H1 (cell line): Measurements from ENCODE around the gene SLC17A5. TPM values are rescaled to one million over a fixed set of nuclear protein-coding genes. Genes with fewer than 3 reads are reported as not detected.

Source experiments
- CTCF ChIA-PET: fragments of 300-600 bp; sonication (Branson Sonifier 250); formaldehyde crosslinking; loops from one replicate; lab custom pipeline; 2021; ENCODE audit not compliant: partially characterized antibody; lab: Charles Lee
- POLR2A ChIA-PET: fragments of 300-600 bp; sonication (Branson Sonifier 250); formaldehyde crosslinking; loops from one replicate; lab custom pipeline; 2021; ENCODE audit warnings: inconsistent platforms; ENCODE audit not compliant: partially characterized antibody; lab: Charles Lee
- DNase-seq, 2 experiments: peaks; one replicate each; pipeline versions ENCODE4 v3.0.0 to v3.0.0-alpha.2; 2010 to 2022; ENCODE audit warnings: low spot score in 2 of 2, low read depth in 1 of 2, mixed read lengths in 1 of 2
- FAIRE-seq: peaks from 2 replicates; lab custom pipeline; 2011; peaks lifted over from hg19 to GRCh38; lab: Jason Lieb, UNC
- H2AFZ ChIP-seq: 2 replicates; pipeline ENCODE4 v1.8.1; 2012; ENCODE audit warnings: low read length, inconsistent platforms
- H2AK5ac ChIP-seq: 2 replicates; pipeline ENCODE4 v1.6.1; 2013; ENCODE audit warnings: low read depth, low read length
- H2BK120ac ChIP-seq: replicated peaks from 2 replicates; pipeline ENCODE3; 2013; ENCODE audit warnings: low read depth, low read length, inconsistent platforms
- H2BK12ac ChIP-seq: 2 replicates; pipeline ENCODE4 v1.6.1; 2013; ENCODE audit warnings: low read depth, low read length
- H2BK15ac ChIP-seq: 2 replicates; pipeline ENCODE4 v1.6.1; 2013; ENCODE audit warnings: low read length
- H2BK20ac ChIP-seq: 2 replicates; pipeline ENCODE4 v1.6.1; 2013; ENCODE audit warnings: low read length
- H2BK5ac ChIP-seq: 2 replicates; pipeline ENCODE4 v1.6.1; 2013; ENCODE audit warnings: low read depth, low read length
- H3K14ac ChIP-seq: 2 replicates; pipeline ENCODE4 v1.6.1; 2013; ENCODE audit warnings: inconsistent platforms; ENCODE audit not compliant: insufficient read length
- H3K18ac ChIP-seq: 2 replicates; pipeline ENCODE4 v1.6.1; 2013; ENCODE audit warnings: low read length; ENCODE audit errors: extremely low read depth
- H3K23ac ChIP-seq: 2 replicates; pipeline ENCODE4 v1.6.1; 2013; ENCODE audit warnings: inconsistent platforms; ENCODE audit not compliant: insufficient read length
- H3K23me2 ChIP-seq: 2 replicates; pipeline ENCODE4 v1.6.1; 2013; ENCODE audit warnings: low read depth, low read length
- H3K27ac ChIP-seq: 2 replicates; pipeline ENCODE4 v1.6.1; 2011; ENCODE audit warnings: low read depth, low read length, inconsistent platforms
- H3K27me3 ChIP-seq, 4 experiments: replicated peaks in 1 of 4; 1 replicate in 1 of 4; 2 replicates in 3 of 4; pipeline versions ENCODE4 v1.6.1 to v1.8.1; 2011 to 2013; ENCODE audit warnings: low read length in 3 of 4, mild to moderate bottlenecking in 3 of 4, inconsistent platforms in 2 of 4, mixed read lengths in 2 of 4, moderate library complexity in 1 of 4; ENCODE audit not compliant: control insufficient read depth in 3 of 4, insufficient read depth in 3 of 4; ENCODE audit errors: extremely low read depth in 1 of 4
- H3K36me3 ChIP-seq, 4 experiments: 2 replicates each; pipeline versions ENCODE4 v1.6.1 to v1.8.1; 2011 to 2013; ENCODE audit warnings: mild to moderate bottlenecking in 4 of 4, low read length in 3 of 4, moderate library complexity in 2 of 4, control low read depth in 1 of 4, inconsistent platforms in 1 of 4; ENCODE audit not compliant: insufficient read depth in 4 of 4, control insufficient read depth in 2 of 4
- H3K4ac ChIP-seq: replicated peaks from 2 replicates; pipeline ENCODE3; 2013; ENCODE audit warnings: low read length, low read depth, mixed read lengths, inconsistent platforms; ENCODE audit not compliant: insufficient read length
- H3K4me1 ChIP-seq, 4 experiments: replicated peaks in 1 of 4; 1 replicate in 1 of 4; 2 replicates in 3 of 4; pipeline versions ENCODE4 v1.6.1 to v1.8.1; 2011 to 2013; ENCODE audit warnings: low read length in 3 of 4, inconsistent platforms in 2 of 4, mixed read lengths in 1 of 4; ENCODE audit not compliant: insufficient read depth in 4 of 4, control insufficient read depth in 3 of 4
- H3K4me2 ChIP-seq, 2 experiments: 2 replicates each; pipeline versions ENCODE4 v1.6.1 to v1.8.1; 2011 to 2013; ENCODE audit warnings: low read depth in 2 of 2, low read length in 2 of 2, control low read depth in 1 of 2, inconsistent platforms in 1 of 2, mild to moderate bottlenecking in 1 of 2; ENCODE audit not compliant: insufficient read depth in 1 of 2
- H3K4me3 ChIP-seq, 4 experiments: fragments of 200-600, 300-600 bp in 1 of 4; sonication (generic), shearing (Covaris generic), sonication (Bioruptor Twin) in 1 of 4; 2 replicates each; pipeline versions ENCODE4 v1.5.1 to v1.8.1; 2011 to 2016; ENCODE audit warnings: low read length in 4 of 4, low read depth in 3 of 4, control low read depth in 2 of 4, inconsistent platforms in 2 of 4, mild to moderate bottlenecking in 2 of 4, mixed read lengths in 1 of 4, moderate library complexity in 1 of 4; ENCODE audit not compliant: insufficient read depth in 2 of 4; ENCODE audit errors: extremely low read depth in 1 of 4
- H3K56ac ChIP-seq: replicated peaks from 2 replicates; pipeline ENCODE3; 2013; ENCODE audit warnings: low read depth, mild to moderate bottlenecking, mixed read lengths, low read length, inconsistent platforms; ENCODE audit not compliant: insufficient read length
- H3K79me1 ChIP-seq: 2 replicates; pipeline ENCODE4 v1.6.1; 2013; ENCODE audit warnings: low read depth, low read length, control low read depth
- H3K79me2 ChIP-seq, 2 experiments: 2 replicates each; pipeline versions ENCODE4 v1.6.1 to v1.8.1; 2012 to 2013; ENCODE audit warnings: low read length in 2 of 2, mild to moderate bottlenecking in 2 of 2, inconsistent platforms in 1 of 2; ENCODE audit not compliant: insufficient read depth in 2 of 2, control insufficient read depth in 1 of 2
- H3K9ac ChIP-seq, 4 experiments: replicated peaks in 1 of 4; 1 replicate in 1 of 4; 2 replicates in 3 of 4; pipeline versions ENCODE4 v1.6.1 to v1.8.1; 2011 to 2013; ENCODE audit warnings: low read depth in 3 of 4, low read length in 3 of 4, control low read depth in 2 of 4, mild to moderate bottlenecking in 2 of 4, moderate library complexity in 2 of 4, inconsistent platforms in 1 of 4; ENCODE audit errors: extremely low read depth in 1 of 4
- H3K9me3 ChIP-seq, 2 experiments: 2 replicates each; pipeline versions ENCODE4 v1.6.1 to v1.8.1; 2012 to 2013; ENCODE audit warnings: mild to moderate bottlenecking in 2 of 2, moderate library complexity in 2 of 2, control low read depth in 1 of 2, inconsistent platforms in 1 of 2, low read depth in 1 of 2, low read length in 1 of 2, mixed read lengths in 1 of 2; ENCODE audit not compliant: insufficient read depth in 2 of 2
- H4K20me1 ChIP-seq, 2 experiments: replicated peaks in 1 of 2; 2 replicates each; pipeline versions ENCODE3 to v1.8.1; 2011 to 2013; ENCODE audit warnings: inconsistent platforms in 2 of 2, low read length in 2 of 2, mild to moderate bottlenecking in 1 of 2; ENCODE audit not compliant: insufficient read depth in 2 of 2, control insufficient read depth in 1 of 2
- H4K5ac ChIP-seq: 2 replicates; pipeline ENCODE4 v1.6.1; 2013; ENCODE audit warnings: low read length, low read depth, mixed read lengths, inconsistent platforms; ENCODE audit not compliant: insufficient read length
- H4K8ac ChIP-seq: 2 replicates; pipeline ENCODE4 v1.8.0; 2013; ENCODE audit warnings: mild to moderate bottlenecking, moderate library complexity, low read length, inconsistent platforms; ENCODE audit not compliant: insufficient read depth; ENCODE audit errors: extremely low read depth
- H4K91ac ChIP-seq: replicated peaks from 2 replicates; pipeline ENCODE3; 2013; ENCODE audit warnings: low read length, mixed read lengths, inconsistent platforms; ENCODE audit not compliant: insufficient read length
- CEBPB ChIP-seq: IDR thresholded peaks from 2 replicates; pipeline ENCODE4 v1.6.1; 2012; ENCODE audit warnings: low read depth, low read length
- CTBP2 ChIP-seq: IDR thresholded peaks from 2 replicates; pipeline ENCODE4 v1.7.0; 2011; ENCODE audit warnings: borderline replicate concordance, mild to moderate bottlenecking, moderate library complexity, mixed read lengths, low read length; ENCODE audit not compliant: insufficient read depth, insufficient read length
- EZH2 ChIP-seq: fragments of 200-600 bp; sonication (generic); IDR thresholded peaks from 2 replicates; pipeline ENCODE4 v1.7.1; 2012; ENCODE audit warnings: low read depth, mild to moderate bottlenecking, moderate library complexity, low read length, inconsistent platforms; ENCODE audit not compliant: severe bottlenecking
- GTF2F1 ChIP-seq: IDR thresholded peaks from 2 replicates; pipeline ENCODE4 v1.6.1; 2012; ENCODE audit warnings: low read depth, low read length, improper control_type of control experiment, borderline replicate concordance
- NANOG ChIP-seq: IDR thresholded peaks from 2 replicates; pipeline ENCODE4 v1.6.1; 2011; ENCODE audit warnings: low read length, low read depth, mild to moderate bottlenecking, inconsistent platforms; ENCODE audit not compliant: insufficient read depth, poor library complexity, severe bottlenecking
- NRF1 ChIP-seq: IDR thresholded peaks from 2 replicates; pipeline ENCODE4 v1.6.1; 2011; ENCODE audit warnings: mild to moderate bottlenecking, low read depth, low read length, improper control_type of control experiment
- POLR2A ChIP-seq, 2 experiments: IDR thresholded peaks; 1 replicate in 1 of 2; 2 replicates in 1 of 2; pipeline ENCODE4 v1.6.1; 2011; ENCODE audit warnings: low read depth in 2 of 2, low read length in 2 of 2, mild to moderate bottlenecking in 2 of 2; ENCODE audit errors: control extremely low read depth in 1 of 2
- RAD21 ChIP-seq, 2 experiments: IDR thresholded peaks in 1 of 2; conservative IDR thresholded peaks in 1 of 2; 2 replicates each; pipeline ENCODE4 v1.6.1; 2011; ENCODE audit warnings: low read depth in 2 of 2, low read length in 2 of 2, improper control_type of control experiment in 1 of 2, inconsistent platforms in 1 of 2, mild to moderate bottlenecking in 1 of 2, moderate library complexity in 1 of 2
- SRF ChIP-seq: IDR thresholded peaks from 2 replicates; pipeline ENCODE4 v1.6.1; 2011; ENCODE audit warnings: mild to moderate bottlenecking, low read depth, low read length, moderate library complexity
- TAF7 ChIP-seq: optimal IDR thresholded peaks from 2 replicates; pipeline ENCODE3; 2011; ENCODE audit warnings: low read depth, mild to moderate bottlenecking, inconsistent platforms, low read length, moderate library complexity, borderline replicate concordance
- ZNF274 ChIP-seq: IDR thresholded peaks from 2 replicates; pipeline ENCODE4 v1.7.0; 2012; ENCODE audit warnings: low read length, borderline replicate concordance; ENCODE audit errors: extremely low read depth
- WGBS, 2 experiments: shearing (Covaris generic) in 1 of 2; methylation state at CpG; one replicate each; pipeline versions ENCODE4 v1.1.6 to v1.1.7; 2013 to 2015; ENCODE audit warnings: low lambda C conversion rate in 2 of 2, mixed read lengths in 2 of 2, inconsistent platforms in 1 of 2, low coverage in 1 of 2, missing lambda C conversion rate in 1 of 2; ENCODE audit not compliant: insufficient replicate concordance in 2 of 2, insufficient coverage in 1 of 2, insufficient read length in 1 of 2; ENCODE audit errors: extremely low coverage in 1 of 2, missing lambda C conversion rate in 1 of 2; 5-methylcytosine and 5-hydroxymethylcytosine counted together
- polyA plus RNA-seq, 7 experiments: library from polyadenylated mRNA; depleted of rRNA in 3 of 7; stranded (reverse) in 5 of 7; unstranded in 2 of 7; fragments of >200 nt in 5 of 7; fragments of 200-250 nt in 2 of 7; gene quantifications; 1 replicate in 5 of 7; 2 replicates in 1 of 7; 4 replicates in 1 of 7; pipeline versions ENCODE4 v1.2.1 to v1.2.3, GENCODE V29; 2011 to 2013; ENCODE audit warnings: missing spikeins in 2 of 7, mixed read lengths in 2 of 7
- total RNA-seq: library from RNA; stranded (reverse); fragmentation: NEBNext Ultra II Directional; extraction: Animal tissue kit (Norgen Biotek cat#: 25700); gene quantifications from 2 replicates; pipeline ENCODE4 v1.2.1, GENCODE V29; 2021
- TF ChIP-seq, protein P1 (sequence below): IDR thresholded peaks from 2 replicates; pipeline ENCODE4 v1.6.1; 2012; ENCODE audit warnings: low read length, inconsistent platforms

SLC17A5 gene
- total and polyA plus RNA-seq, 2 of the 8 experiments (the other 6 are each of a cell fraction or from before 2014, with no cell fraction given), result 11.0 to 11.9 TPM

DNA sequence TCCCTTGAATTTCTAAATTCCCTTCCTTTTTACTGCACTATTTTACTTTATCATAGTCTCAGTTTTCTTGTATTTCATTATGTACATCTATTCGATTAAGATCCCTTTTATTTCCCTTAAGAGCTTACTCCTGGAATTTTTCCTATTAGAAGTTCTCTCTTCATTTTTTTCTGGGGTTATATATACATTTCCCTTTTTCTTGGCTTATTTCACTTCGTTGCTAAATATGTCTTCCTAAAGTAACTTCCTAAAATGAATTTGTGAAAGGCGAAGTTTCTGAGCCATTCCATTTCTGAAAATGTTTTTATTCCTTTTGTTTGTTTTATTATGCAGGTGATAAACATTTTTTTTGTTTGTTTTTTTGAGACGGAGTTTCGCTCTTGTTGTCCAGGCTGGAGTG is 36.3 kb upstream of the SLC17A5 start:
- H3K79me2 ChIP-seq, result no peaks in the 10 kb centered on the region
- no peak overlapping the region for H3K9ac ChIP-seq
- no peaks in the 10 kb centered on the region for H3K9me3 ChIP-seq
- no peak overlapping the region for H3K27ac ChIP-seq
- no peak overlapping the region for H2BK12ac ChIP-seq
- no peaks in the 10 kb centered on the region for H3K23me2 ChIP-seq
- CTCF ChIA-PET, result interaction anchor here (3.9 to 4.1 kb wide), 2 partner anchors 14 to 42 kb away, joined by 20 to 22 read pairs; no protein-coding TSS in a partner anchor
- H3K18ac ChIP-seq, result no peak overlapping the region
- no peak overlapping the region for H2AFZ ChIP-seq
- no peak for DNase-seq
- whole genome bisulfite sequencing, 2 experiments, result 84% methylated on average over 5 of the region's 5 CpGs; no CpG with 5 or more reads in 1 of the 2 experiments
- no peak overlapping the region for H2BK15ac ChIP-seq
- H3K14ac ChIP-seq, result no peak overlapping the region
- 0 out of 7 replicates have a peak, but pooled peaks cover 0 to 3% (median 0%) of the 10 kb centered on the region in 4 experiments for H3K4me1 ChIP-seq
- H3K79me1 ChIP-seq, result no peaks in the 10 kb centered on the region
- H4K5ac ChIP-seq, result no peak overlapping the region
- no peak overlapping the region for H2BK5ac ChIP-seq
- no peak overlapping the region for H2BK120ac ChIP-seq
- H4K8ac ChIP-seq, result no peak overlapping the region
- no peak overlapping the region for H4K91ac ChIP-seq
- no peak for FAIRE-seq
- no peak overlapping the region for H3K56ac ChIP-seq
- H2BK20ac ChIP-seq, result no peak overlapping the region
- H3K4me2 ChIP-seq, result no peak overlapping the region
- H3K4ac ChIP-seq, result no peak overlapping the region
- peaks cover 0 to 2% (median 0%) of the 10 kb centered on the region in 4 experiments; a peak in 2 of 7 replicates for H3K27me3 ChIP-seq
- POLR2A ChIA-PET, result interaction anchor here (1.2 kb wide), 1 partner anchor 13 kb away, joined by 3 read pairs; no protein-coding TSS in a partner anchor
- no peaks in the 10 kb centered on the region for H4K20me1 ChIP-seq
- no peak overlapping the region for H2AK5ac ChIP-seq
- no peak overlapping the region for H3K4me3 ChIP-seq
- H3K23ac ChIP-seq, result no peak overlapping the region
- TF ChIP-seq NANOG (no peak), CTBP2 (no peak), GTF2F1 (no peak), POLR2A (IDR thresholded peaks at IDR 0.05; ENCODE audit: control extremely low read depth in 1 of 2, low read depth in 2 of 2, low read length in 2 of 2) (no peak), NRF1 (no peak), SRF (no peak), RAD21 (IDR thresholded peaks at IDR 0.05 in 1 of 2, conservative IDR thresholded peaks at IDR 0.05 in 1 of 2; ENCODE audit: low read depth in 2 of 2, low read length in 2 of 2) (no peak), ZNF274 (no peak), EZH2 (no peak), CEBPB (no peak), TAF7 (no peak)
- TF ChIP-seq, protein P1, sequence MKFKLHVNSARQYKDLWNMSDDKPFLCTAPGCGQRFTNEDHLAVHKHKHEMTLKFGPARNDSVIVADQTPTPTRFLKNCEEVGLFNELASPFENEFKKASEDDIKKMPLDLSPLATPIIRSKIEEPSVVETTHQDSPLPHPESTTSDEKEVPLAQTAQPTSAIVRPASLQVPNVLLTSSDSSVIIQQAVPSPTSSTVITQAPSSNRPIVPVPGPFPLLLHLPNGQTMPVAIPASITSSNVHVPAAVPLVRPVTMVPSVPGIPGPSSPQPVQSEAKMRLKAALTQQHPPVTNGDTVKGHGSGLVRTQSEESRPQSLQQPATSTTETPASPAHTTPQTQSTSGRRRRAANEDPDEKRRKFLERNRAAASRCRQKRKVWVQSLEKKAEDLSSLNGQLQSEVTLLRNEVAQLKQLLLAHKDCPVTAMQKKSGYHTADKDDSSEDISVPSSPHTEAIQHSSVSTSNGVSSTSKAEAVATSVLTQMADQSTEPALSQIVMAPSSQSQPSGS, result no peak
- no peaks in the 10 kb centered on the region for H3K36me3 ChIP-seq
